HG03378 (cell line): Measurements from ENCODE around the gene DNAAF8.

Experiments
- ATAC-seq: cut with Tn5 transposase; IDR thresholded peaks from one replicate; pipeline ENCODE4 v1.9.1; 2021; ENCODE audit warnings: mild to moderate bottlenecking, moderate library complexity; ENCODE audit not compliant: unreplicated experiment

Gene DNAAF8

GRCh38 chr16:4694642-4695451, 39.5 kb upstream of the DNAAF8 start:
- no peak for ATAC-seq

- no peak for ATAC-seq
Observed at GRCh38 chr16:4695473-4696171, 38.7 kb upstream of the DNAAF8 start.

- no peak for ATAC-seq
Observed at GRCh38 chr16:4696172-4696904, 38.0 kb upstream of the DNAAF8 start.

- ATAC-seq, result no peak
Observed at GRCh38 chr16:4696905-4697847, 37.2 kb upstream of the DNAAF8 start.

DNA sequence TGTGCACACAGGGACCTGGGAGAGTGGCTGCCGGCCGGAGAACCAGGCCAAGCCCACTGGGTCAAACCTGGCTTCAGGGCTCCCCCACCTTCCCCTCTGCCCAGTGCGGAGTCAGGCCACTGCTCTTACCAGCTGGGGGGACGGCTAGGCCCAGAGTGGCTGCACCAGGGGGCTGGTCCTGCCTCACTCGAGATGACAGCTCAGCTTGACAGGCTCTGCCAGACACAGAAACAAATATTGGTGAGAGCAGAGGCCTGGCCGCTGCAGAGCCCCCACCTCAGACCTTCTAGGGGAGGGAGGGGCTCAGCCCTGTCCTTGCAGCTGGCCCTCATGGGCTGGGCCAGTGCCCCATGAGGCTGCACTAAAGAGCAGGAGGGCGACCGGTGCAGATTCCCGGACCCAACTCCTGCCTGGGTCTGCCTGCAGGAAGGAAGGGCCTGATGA, 36.5 kb upstream of the DNAAF8 start:
- ATAC-seq, result no peak

GRCh38 chr16:4698321-4699045, 35.9 kb upstream of the DNAAF8 start:
- no peak for ATAC-seq

GRCh38 chr16:4699046-4699556, 35.2 kb upstream of the DNAAF8 start:
- ATAC-seq, result no peak

GRCh38 chr16:4700380-4700996, 33.8 kb upstream of the DNAAF8 start:
- ATAC-seq, result no peak

GRCh38 chr16:4700997-4701743, 33.2 kb upstream of the DNAAF8 start:
- ATAC-seq, result no peak

DNA sequence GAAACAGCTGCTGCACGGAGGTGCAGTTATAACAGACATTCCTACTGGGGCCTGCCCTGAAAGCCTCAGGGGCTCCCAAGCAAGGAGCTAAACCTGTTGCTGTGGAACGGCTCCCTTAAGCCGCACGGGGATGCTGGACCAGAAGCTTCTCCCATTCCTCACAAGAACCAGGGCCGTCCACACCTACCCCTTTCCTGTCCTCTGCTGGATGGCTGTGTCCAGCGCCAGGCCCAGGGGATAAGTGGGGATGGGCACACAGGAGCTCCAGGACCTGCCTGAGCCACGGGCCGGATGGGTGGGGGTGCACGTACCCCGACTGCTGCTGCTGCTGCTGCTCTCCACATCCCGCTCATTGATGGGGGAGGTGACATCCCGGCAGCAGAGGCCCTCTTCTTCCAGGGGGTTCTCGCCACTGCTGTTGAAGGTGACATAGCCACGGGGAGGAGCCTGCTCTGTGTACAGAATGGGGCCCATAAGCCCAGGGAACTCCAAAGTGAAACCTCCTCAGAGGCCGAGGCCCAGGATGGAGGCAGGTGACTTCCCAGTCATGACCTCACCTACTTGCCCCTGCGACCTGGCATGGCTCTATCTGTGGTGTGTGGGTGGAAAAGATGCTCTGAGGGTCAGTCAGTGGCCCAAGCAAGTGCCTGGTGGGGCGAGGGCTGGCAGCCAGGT, 32.4 kb upstream of the DNAAF8 start:
- no peak for ATAC-seq

DNA sequence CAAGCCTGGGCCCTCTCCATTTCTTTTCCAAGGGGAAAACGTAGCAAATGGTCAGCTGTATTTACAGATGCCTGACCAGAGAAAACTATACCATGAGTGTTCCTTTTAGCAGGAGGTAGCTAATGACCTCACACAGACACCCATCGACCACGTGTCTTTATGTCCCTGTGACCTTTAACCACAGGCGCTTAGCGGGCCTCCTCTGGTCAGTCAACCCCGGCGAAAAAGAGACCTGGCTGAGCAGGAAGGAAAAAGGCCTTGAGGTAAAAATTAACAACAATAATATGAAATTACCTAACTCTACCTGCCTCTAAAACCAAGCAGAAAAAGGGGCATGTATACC, 31.9 kb upstream of the DNAAF8 start:
- ATAC-seq, result no peak

- ATAC-seq, result no peak
Observed at GRCh38 chr16:4703906-4704305, 30.4 kb upstream of the DNAAF8 start.

DNA sequence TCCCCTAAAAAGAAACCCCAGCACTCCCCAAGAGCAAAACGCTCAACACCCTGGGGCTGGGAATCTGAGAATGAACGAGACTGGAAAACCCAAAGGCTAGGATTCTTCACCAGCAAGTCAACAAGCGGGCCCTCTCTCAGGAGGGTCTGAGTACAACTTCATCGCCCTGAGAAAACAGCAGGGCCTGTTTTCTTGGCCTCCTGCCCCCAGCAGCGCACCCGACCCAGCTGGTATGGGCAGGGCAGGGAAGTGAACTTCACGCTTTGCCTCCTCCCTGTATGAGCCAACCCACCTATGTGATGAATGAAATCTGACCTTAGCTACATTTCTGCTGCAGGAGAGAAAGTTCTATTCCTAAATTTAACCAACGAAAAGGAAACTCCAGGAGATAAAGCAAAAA, 29.8 kb upstream of the DNAAF8 start:
- no peak for ATAC-seq

DNA sequence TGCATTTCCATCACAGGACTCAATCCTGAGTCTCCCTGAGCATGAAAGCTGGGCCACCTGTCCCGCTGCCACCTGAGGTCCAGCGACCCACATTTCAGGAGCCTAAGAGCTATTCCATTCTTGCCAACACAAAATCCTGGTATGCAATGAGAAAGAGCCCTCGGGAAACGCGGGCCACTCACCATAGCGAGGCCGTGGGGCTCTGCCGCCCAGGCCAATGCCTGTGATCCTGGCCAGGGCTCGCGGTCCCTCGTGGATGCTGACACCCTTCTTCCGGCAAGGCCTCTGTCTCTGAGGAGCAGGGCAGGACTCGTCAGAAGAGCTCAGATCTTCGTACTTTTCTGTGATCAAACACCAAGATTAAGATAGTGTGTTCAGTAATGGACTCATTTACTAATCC, 29.4 kb upstream of the DNAAF8 start:
- no peak for ATAC-seq

- ATAC-seq, result no peak
Observed at GRCh38 chr16:4706871-4707270, 27.5 kb upstream of the DNAAF8 start.

DNA sequence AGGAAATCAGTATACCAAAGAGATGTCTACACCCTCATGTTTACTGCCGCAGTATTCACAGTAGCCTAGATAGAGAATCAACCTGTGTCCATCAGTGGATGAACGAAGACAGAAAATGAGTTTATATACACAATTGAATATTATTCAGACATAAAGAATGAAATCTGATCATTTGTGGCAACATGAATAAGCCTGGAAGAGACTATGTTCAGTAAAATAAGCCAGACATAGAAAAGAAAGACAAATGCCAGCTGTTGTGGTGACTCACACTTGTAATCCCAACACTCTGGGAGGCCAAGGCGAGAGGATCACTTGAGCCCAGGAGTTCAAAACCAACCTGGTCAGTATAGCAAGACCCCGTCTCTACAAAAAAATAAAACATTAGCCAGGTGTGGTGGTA, 24.9 kb upstream of the DNAAF8 start:
- ATAC-seq, result no peak

- no peak for ATAC-seq
Observed at GRCh38 chr16:4713663-4714501, 20.5 kb upstream of the DNAAF8 start.
